MM.1S (cell line): ENCODE results near the gene HCN2.

Source experiments
- EZH2 ChIP-seq: fragments of 300-600 bp; sonication (generic); optimal IDR thresholded peaks from 2 replicates; pipeline ENCODE3; 2017; ENCODE audit warnings: low read depth, mild to moderate bottlenecking, antibody characterized with exemption, low read length, mixed read lengths
- TF ChIP-seq, protein P1 (sequence below): fragments of 300-600 bp; sonication (generic); IDR thresholded peaks from 2 replicates; pipeline ENCODE4 v1.5.1; 2016; ENCODE audit warnings: antibody characterized with exemption, low read length, mixed read lengths

DNA sequence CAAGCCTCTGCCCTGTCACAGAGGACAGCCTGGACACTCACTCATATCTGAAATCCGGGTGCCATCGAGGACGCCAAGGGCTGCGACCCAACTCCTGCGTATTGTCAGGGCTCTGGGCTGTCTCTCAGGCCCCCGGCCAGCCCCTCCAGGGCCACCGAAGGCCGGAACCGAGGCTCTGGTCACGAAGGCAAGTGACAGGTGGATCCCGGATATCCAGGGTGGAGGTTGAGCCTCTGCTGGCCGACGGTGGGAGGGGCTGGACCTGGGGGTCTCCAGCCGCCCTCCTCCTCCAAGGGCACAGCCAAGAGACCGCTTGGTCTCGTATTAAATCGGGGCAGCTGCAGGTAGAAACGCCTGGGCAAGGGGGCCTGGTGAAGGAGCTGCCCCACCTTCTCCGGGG, 67.9 kb downstream of the HCN2 start:
- TF ChIP-seq, protein P1, sequence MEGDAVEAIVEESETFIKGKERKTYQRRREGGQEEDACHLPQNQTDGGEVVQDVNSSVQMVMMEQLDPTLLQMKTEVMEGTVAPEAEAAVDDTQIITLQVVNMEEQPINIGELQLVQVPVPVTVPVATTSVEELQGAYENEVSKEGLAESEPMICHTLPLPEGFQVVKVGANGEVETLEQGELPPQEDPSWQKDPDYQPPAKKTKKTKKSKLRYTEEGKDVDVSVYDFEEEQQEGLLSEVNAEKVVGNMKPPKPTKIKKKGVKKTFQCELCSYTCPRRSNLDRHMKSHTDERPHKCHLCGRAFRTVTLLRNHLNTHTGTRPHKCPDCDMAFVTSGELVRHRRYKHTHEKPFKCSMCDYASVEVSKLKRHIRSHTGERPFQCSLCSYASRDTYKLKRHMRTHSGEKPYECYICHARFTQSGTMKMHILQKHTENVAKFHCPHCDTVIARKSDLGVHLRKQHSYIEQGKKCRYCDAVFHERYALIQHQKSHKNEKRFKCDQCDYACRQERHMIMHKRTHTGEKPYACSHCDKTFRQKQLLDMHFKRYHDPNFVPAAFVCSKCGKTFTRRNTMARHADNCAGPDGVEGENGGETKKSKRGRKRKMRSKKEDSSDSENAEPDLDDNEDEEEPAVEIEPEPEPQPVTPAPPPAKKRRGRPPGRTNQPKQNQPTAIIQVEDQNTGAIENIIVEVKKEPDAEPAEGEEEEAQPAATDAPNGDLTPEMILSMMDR: no peak
- TF ChIP-seq EZH2: no peak
